CD4-positive, alpha-beta T cell treated with Interleukin-17A for 1 hour (primary cell): Measurements from ENCODE around the gene RGCC.
"Not testable (repeated sequence)": the region's sequence is repeated elsewhere in the genome, so short reads cannot be mapped to it uniquely, and the experiment has no call there.

Experiments
- DNase-seq: peaks from one replicate; pipeline ENCODE4 v3.0.0-alpha.2; 2020

RGCC gene, protein sequence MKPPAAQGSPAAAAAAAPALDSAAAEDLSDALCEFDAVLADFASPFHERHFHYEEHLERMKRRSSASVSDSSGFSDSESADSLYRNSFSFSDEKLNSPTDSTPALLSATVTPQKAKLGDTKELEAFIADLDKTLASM

DNA sequence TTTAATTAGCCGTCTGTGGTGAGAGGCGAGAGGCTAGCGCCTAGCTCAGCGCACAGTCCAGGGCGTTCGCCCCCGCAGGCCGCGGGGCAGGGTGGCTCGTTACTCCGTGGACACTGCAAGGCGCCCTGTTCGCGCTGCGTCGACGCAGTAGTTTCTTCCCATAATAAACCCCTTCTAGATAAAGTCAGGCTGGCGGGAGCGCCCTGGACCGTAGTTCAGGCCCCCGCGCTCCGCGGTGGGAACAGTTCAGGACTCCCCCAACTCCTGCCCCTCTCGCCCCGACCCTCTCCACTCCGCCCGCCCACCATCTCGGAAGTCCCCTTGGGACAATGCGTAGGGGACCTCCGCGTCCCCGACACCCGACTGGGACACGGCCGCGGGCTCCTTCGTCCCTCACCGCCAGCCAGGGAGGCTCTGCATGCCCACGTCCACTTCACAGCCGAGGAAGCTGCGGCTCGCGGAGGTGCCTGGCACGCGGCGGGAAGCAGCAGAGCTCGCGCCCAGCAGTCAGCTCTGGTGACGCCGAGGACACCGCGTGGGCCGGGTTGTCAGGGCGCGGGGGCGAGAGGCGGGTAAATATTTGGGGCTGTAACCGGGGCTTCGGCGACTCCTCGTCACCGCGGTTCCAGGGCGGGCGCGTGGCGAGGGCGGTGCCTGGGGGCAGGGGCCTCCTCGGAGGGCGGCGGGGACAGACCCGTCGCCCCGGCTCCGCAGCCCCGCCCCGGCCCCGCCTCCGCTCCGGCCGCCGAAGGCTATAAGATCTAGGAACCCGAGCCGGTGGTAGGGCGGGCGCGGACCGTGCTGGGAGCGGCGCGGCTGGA lies at the start of gene RGCC:
TSS of gene RGCC (plus strand) at position 783 of the 821 bp plus-strand sequence. CDS start 158 bp downstream, outside the sequence.
- DNase-seq: peak; percentile 98

DNA sequence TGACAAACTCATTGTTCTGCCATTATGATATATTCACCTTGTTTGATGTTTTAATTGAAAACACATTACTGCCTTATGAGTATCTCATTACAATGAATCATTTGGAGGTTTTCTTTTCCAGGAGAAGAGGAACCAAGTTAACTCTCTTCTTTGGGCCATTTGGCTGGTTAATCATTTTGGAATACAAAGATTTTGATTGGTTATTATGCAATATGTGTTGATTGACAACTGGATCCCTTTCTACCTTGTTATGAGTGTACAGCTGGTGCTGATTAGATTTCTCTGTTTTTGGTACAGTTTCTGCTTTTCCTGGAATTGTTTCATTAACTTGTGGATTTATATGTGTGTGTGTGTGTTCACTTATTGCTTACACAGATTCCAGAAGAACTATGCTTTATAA lies 49.2 kb upstream of the RGCC start:
- DNase-seq: no peak

DNA sequence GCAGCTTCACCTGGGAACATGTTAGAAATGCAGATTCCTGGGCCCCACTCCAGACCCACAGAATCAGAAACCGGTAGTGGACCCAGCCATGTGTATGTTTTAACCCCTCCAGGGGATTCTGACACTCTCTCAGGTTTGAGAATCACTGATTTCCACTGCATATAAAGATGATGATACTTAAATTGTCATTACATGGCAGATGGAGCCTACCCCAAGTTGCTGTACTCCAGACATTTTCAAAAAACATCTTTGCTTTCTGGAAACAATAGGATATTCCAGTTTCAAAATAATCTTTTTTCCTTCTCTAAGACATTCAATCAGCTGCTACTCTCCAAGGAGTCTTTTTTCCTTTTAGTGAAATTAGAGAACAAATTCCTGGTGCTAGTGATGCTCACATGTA lies 48.6 kb upstream of the RGCC start:
- DNase-seq: no peak

DNA sequence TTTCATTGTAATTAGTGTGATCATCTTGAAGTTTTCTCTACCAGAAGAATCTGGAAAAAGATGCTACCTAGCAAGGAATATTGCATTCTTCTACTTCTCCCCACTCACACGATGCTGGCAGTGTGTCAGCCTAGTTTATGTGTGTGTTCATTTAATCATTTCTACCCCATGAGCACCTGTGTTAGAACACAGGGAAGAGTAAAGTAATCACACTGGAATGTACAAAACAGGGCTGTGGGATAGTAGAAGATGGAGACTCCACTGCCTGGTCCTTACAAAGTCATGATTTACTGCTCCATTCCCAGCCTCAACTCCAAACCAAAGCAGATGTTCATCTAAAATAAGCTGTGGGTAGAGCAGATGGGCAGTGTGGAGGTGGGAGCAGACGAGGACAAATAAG lies 47.7 kb upstream of the RGCC start:
- DNase-seq: no peak

DNA sequence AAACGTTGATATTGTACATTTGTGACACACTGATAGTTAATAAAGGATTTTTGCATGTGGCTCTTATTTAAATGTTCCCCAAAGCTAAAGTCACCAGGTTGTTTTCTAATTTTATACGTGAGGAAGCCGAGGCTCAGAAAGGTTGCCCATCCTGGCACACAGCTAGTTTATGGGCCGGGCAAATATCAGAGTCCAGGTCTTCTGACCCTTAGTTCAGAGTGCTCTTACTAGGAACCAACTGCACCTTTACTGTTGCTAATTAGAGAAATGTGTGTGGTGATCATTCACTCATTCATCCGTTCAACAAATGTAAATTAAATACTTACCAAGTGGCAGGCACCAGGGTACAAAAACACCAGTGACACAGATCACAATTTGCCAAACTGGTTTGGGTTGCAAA lies 46.3 kb upstream of the RGCC start:
- DNase-seq: no peak

DNA sequence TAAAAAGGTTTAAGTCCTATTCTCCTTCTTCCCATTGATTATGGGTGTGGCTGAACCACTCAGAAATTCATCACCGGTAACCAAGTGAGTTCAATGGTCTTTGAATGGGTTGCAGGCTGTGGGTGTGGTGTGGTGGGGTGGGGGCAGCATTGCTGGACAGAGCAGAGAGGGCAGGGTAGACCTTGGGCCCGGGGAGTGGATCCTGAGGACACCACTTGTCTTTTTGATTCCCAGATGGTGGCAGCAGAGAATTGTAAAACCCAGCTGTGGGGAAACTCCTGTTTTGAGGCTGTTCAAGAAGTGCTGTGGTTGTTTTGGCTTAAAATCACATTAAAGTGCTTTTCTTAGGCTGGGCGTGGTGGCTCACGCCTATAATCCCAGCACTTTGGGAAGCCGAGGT lies 45.8 kb upstream of the RGCC start:
- peak; percentile 51 for DNase-seq

DNA sequence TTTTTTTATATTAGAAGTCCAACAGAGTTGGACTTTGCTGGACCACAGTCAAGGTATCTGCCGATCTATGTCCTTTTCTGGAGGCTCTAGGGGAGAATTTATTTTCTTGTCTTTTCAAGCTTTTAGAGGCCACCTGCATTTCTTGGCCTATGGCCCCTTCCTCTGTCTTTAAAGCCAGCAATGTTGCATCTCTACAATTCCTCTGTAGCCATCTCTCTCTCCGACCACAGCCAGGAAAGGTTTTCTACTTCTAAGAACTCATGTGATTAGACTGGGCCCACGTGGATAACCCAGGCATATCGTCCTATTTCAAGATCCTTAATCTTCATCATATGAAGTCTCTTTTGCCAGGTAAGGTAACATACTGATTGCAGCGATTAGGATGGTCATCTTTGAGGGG lies 43.5 kb upstream of the RGCC start:
- no peak for DNase-seq

DNA sequence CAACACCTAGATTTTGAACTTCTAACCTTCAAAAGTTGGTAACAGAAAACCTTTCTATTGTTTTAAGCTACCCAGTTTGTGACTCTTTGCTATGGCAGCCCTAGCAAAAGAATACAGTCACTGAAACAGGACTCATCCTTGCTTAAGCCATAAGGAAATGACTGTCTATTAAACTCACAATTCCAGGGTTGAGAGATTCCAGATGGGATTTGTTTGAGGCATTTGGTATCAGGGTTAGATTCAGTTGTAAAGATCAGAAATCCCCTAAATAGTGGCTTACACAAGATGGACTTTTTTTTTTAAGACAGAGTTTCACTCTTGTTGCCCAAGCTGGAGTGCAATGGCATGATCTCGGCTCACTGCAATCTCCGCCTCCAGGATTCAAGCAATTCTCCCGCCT lies 41.1 kb upstream of the RGCC start:
- DNase-seq: no peak

DNA sequence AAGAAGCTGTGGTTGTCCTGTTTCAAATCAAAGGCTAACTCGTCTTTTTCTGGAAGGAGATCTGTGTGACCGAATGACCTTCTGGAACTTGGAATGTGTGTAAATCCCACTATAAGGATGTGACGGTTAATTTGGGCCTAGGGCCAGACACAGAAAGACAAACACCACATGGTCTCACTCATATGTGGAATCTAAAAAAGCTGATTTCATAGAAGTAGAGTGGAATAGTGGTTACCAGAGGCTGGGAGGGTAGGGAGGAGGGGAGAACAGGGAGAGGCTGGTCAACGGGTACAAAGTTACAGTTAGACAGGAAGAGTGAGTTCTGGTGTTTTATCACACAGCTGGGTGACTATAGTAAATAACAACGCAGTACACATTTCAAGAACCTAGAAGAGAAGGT lies 39.3 kb upstream of the RGCC start:
- no peak for DNase-seq

DNA sequence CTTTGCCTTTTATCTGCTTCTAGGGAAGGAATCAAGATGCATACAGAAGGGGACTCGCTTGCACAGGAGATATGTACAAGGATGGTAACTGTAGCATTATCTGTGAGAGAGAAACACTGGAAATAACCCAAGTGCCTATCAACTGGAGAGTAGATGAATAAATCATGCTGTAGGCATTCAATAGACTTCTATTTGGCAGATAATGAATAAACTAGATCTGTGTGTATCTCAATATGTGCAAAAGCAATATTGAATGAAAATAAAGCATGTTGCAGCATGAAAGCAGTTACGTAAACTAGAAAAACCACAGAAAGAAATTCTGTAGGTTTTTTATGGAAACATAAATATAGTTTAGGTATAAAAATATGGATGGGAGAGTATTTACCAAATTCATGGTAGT lies 38.6 kb upstream of the RGCC start:
- no peak for DNase-seq

DNA sequence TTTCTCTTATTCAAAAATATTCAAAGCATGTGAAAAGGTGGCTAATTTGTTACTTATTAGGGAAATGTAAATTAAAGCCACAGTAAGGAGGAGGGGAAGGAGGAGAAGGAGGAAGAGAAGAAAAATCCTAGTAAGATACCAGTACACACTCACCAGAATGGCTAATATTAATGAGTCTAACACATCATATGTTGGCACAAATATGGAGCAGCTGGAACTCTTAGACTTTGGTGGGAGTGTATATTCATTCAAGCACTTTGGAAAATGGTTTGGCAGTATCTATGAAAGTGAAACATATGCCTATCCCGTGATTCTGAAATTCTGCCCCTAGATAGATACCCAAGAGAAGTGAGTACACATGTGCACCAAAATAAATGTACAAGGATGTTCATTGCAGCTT lies 38.1 kb upstream of the RGCC start:
- no peak for DNase-seq

DNA sequence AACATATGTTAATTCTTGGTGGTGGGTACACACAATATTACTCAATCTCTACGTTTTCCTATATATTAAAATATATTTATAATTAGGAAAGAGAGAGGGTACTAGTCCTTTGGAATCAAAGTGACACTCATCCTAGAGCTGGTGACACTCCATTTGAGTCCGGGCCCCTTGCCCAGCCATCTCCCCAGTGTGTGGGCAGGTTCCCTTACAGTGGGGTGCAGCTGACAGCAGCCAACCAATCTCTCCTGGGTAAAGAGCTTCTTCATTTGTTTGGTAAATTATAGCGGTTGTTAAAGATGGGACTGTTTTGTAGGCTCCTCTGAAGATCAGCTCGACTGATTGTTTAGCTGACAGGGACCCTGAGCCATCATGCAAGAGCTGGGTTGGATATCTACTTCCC lies 37.2 kb upstream of the RGCC start:
- no peak for DNase-seq

DNA sequence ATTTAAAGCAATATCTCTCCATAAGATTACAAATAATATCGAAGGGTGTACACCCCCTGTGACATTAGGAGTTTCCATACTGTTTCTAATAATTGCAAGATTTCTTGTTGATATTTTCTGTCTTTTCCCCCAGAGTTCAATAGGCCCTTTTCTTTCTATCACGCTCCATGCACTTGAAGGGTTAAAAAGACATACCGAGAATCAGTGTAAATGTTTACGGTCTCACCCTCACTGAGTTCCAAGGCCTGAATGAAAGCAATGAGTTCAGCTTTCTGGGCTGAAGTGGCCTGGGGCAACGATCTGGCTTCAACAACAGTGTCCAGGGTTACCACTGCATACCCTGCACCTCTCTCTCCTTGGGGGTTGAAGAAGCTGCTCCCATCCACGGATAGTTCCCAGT lies 36.0 kb upstream of the RGCC start:
- not testable (repeated sequence) for DNase-seq

DNA sequence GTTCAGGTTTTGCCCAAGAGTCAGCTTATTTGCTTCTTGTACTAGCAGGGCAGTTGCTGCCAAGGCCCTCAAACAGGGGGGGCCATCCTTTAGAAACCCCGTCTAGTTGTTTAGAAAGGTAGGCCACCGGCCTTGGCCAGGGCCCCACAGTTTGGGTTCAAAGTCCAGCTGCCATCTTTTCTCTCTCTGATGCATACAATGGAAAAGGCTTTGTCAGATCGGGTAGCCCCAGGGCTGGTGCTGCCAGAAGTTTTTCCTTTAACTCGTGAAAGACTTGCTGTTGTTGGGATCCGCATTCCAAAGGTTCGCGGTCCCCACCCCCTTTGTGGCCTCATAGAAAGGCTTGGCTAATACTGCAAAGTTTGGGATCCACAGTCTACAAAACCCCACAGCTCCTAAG lies 35.4 kb upstream of the RGCC start:
- DNase-seq: not testable (repeated sequence)

DNA sequence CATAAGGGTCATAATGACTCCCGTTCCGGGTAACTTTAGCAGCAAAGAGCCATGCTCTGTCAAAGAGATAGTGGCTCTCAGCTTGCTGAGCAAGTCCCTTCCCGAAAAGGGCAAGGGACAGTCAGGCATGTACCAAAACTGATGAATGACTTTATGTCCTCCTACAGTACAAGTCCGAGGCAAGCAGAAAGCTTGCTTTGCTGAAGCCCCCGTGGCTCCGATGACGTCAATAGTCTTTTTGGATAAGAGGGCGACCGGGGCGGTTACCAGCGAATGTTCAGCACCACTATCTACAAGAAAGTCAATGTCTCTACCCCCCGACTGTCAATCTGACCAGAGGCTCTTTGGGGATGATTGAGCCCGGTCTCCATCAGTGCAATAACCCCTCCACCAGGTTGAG lies 34.1 kb upstream of the RGCC start:
- not testable (repeated sequence) for DNase-seq

DNA sequence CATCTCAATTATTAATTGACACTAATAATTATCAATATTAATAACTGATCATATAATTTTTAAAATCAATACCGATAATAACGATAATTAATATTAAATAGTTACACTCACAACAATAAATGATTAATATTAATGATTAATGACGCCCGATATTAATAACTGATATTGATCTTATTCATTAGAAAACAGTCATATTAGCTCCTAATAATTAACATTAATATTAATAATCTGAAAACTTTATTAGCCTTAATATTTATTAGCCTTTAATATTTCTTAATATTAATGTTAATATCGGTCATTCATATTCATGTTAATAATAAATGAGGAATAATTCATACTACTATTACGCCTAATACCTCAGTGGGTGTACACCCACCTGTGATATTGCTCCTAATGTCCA lies 32.7 kb upstream of the RGCC start:
- DNase-seq: not testable (repeated sequence)

DNA sequence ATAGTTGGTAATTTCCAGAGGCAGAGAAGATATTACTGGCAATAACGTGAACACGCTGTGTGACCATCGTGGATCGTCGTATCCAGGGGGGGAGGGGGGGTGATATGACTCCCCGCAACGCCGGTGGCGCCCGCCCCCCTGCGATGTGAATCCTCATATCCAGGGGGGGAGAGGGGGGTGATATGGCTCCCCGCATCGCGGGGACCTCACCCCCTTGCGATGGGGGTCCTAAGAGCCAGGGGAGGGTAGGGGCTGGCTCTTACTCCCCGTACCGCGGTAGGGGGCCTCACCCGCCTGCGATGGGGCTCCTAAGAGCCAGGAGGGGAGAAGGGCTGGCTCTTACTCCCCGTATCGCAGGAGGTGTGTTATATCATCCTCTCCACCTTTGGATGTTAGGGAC lies 31.3 kb upstream of the RGCC start:
- no peak for DNase-seq

DNA sequence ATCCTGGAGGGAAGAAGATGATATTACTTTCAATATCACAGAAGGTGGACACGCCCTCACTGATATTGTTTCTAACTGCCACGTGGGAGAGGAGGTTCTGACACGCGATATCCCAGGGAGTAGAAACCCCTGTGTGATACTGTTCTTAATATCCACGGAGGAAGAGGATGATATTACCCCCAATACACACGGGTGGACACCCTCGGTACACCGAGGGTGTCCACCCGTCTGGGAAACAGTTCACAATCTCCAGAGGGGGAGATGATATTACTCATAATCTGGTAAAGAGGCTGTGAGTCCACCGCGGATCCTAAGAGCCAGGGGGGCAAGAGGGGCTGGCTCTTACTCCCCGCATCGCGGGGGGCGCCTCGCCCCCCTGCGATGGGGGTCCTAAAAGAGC lies 29.7 kb upstream of the RGCC start:
- DNase-seq: no peak

DNA sequence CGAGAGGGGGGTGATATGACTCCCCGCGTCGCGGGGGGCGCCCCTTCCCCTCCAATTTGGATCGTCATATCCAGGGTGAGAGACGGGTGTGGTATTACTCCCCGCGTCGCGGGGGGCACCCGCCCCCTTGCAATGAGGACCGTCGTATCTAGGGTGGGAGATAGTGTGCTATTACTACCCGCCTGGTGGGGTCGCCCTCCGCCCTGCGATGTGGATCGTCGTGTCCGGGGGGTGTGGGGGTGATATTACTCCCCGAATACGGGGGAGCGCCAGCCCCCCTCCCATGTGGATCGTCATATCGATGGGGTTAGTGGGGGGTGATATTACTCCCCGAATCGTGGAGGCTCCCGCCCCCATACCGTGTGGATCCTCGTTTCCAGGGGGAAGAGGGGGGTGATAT lies 29.2 kb upstream of the RGCC start:
- peak; percentile 48 for DNase-seq

DNA sequence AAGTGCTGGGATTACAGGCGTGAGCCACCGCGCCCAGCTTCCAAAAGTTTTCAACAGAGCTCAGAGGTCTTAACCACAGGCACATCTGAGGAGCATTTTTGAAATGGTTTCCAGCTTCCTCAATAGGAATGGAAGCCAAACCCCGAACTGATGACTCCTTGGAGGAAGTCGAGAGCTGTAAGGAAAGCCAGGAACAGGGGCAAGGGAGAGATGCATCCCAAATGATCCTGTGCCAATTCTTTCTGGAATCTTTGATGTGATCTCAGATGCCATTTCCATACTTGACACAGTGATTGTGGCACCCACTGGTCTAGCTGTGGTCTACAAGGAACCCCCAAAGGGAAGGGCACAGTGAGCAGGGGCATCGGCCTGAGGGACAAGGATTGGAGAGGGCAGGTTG lies 23.3 kb upstream of the RGCC start:
- not testable (repeated sequence) for DNase-seq

DNA sequence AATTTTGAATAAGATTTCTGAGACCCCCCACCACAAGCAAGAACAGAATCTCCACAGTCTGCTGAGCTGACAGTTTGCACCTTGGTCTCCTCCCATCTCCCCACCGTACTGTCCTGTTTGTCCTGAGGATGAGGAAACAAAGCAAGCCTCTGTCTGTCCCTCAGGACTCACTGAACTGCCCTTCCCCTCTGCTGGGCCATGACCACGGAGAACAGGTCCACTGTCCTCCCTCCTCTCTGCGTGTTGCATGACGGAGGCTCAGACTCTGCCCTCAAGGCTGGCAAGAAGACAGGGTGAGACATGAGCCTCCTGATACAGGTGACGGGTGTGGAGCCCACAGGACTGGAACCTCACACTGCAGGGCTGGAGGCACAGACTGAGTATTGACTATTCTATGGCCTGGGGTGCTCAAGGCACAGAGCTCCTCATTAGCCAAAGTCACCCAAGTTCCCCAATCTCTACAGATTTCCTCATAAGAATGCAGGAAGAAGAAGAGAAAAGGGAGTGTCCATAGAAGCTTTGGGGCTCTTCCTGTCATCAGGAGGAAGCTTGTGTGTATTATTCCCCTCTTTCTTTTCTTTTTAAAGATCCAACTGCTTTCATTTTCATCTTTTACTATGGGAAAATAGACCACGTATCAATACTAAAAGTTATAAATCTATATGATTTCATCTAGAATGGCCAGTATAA lies 22.4 kb upstream of the RGCC start:
- DNase-seq: no peak

DNA sequence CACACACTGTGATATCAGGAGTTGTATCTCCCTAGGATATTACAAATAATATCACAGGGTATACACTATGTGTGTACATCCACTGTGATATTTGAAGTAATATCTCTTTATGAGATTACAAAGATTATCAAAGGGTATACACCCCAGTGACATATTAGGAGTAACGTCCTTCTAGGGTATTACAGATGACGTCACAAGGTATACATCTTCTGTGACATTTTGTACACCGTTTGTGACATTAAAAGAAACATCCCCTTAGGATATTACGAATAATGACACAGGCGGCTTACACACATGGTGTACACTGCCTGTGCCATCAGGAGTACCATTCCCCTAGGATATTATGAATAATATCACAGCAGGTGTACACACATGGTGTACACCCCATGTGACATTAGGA lies 13.4 kb upstream of the RGCC start:
- DNase-seq: no peak

DNA sequence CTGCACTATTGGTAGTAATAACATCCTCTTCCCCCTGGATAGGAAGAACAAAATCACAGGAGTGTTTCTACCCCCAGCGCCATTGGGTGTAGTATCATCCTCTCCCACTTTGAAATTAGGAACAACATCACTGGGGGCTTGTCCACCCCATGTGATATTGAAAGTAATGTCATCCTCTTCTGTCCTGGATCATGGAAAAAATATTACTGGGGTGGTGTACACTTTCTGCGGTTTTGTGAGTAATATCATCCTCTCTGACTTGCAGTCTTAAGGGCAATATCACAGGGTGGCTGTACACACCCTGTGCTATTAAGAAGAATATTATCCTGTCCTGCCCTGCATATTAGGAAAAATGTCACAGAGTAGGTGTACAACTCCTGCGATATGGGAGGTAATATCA lies 4.9 kb upstream of the RGCC start:
- DNase-seq: no peak

DNA sequence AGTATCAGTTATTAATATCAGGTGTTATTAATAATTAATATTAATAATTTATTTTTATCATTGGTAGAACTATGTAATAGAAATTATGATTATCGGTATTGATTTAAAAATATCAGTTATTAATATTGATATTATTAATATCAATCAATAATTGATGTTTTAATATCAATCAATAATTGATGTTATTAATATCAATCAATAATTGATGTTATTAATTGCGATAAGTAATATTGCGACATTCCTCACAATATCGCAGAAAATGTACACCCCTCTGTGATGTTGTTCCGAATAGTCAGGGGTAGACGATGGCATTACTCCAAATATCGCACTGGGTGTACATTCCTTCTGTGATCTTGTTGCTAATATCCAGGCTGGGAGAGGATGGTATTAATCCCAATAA lies 3.7 kb upstream of the RGCC start:
- DNase-seq: no peak
